CD4-positive, alpha-beta T cell treated with Interleukin-10 for 1 hour (primary cell): ENCODE data around the gene SNX6.
"Not testable (repeated sequence)": the region's sequence is repeated elsewhere in the genome, so short reads cannot be mapped to it uniquely, and the experiment has no call there.

Experiments used
- DNase-seq: peaks from one replicate; pipeline ENCODE4 v3.0.0-alpha.2; 2020

The SNX6 gene

GRCh38 chr14:34520304-34520970 lies 109.5 kb downstream of the SNX6 start:
- DNase-seq: not testable (repeated sequence)
